ENCODE measurements around the gene SH2B2.

DNA sequence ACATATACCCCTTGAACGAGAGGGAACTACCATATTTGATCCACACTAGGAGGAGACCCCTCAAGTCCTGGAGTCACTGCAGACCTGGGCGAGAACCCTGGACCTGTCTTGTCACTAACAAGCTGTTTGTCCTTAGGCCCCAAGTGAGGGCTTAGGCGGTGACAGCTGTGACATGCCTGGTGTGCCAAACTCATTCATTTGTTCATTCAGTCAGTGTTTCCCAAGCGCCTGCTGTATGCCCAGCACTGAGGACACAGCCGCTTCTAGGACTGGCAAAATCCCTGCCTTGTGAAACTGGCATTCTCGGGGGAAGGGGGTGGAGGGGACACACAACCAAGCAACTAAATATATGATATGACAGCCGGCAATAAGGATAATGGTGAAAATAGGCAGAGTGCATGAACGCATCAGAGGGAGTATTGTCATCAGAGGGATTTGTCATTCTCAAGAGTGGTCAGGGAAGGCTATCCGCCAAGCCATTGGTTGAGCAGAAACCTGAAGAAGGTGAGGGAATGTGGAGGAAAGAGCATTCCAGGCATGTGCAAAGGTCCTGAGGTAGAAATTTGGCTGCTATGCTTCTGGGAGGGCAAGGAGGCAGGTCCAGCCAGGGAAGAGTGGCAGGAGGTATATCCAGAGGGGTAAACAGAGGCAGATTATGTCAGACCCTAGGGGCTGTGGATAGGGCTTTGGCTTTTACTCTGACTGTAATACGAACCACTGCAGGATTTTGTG lies 11.0 kb downstream of the SH2B2 start:
- no peak for TF ChIP-seq POLR2A (IDR thresholded peaks at IDR 0.05)
- no peak for TF ChIP-seq CTCF (IDR thresholded peaks at IDR 0.05)

Data from prostate gland (tissue), 2 donors.